NCI-H1694 treated with DMSO at 0.1 percent for 48 hours (cell line): ENCODE data around the gene STX4.

ENCODE experiments used
- DNase-seq: peaks from one replicate; lab custom pipeline; 2025; lab: John Stamatoyannopoulos, UW

The STX4 gene

DNA sequence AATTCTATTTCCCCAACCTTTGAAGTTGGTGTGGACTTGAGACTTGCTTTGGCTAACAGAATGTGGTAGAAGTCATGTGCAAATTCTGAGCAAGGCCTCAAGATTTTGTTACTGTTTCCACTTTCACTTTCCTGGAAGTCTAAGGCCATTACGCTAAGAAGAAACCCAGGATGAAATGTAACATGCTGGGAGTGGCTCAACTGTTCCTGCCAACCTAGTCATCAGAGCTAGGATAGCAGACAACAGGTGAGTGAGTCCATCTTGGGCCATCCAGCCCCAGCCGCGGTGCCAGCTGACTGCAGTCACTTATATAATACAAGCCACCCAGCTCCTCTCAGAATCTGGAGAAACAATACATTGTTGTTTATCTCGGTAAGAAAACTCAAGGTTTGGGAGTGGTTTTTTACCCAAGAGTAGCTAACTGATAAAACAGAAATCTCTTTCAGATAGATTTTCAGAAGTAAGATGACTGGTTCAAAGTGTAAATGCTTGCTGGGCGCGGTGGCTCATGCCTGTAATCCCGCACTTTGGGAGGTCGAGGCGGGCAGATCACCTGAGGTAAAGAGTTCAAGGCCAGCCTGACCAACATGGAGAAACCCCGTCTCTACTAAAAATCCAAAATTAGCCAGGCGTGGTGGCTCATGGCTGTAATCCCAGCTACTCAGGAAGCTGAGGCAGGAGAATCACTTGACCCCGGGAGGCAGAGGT, 10.7 kb upstream of the STX4 start:
- no peak for DNase-seq

DNA sequence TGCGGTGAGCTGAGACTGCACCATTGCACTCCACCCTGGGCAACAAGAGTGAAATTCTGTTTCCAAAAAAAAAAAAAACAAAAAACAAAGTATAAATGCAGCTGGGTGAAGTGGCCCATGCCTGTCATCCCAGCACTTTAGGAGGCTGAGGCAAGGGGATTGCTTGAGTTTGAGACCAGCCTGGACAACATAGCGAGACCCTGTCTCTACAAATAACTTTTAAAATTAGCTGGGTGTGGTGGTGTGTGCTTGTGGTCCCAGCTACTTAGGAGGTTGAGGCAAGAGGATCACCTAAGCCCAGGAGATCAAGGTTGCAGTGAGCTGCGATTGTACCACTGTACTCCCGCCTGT, 10.1 kb upstream of the STX4 start:
- no peak for DNase-seq

DNA sequence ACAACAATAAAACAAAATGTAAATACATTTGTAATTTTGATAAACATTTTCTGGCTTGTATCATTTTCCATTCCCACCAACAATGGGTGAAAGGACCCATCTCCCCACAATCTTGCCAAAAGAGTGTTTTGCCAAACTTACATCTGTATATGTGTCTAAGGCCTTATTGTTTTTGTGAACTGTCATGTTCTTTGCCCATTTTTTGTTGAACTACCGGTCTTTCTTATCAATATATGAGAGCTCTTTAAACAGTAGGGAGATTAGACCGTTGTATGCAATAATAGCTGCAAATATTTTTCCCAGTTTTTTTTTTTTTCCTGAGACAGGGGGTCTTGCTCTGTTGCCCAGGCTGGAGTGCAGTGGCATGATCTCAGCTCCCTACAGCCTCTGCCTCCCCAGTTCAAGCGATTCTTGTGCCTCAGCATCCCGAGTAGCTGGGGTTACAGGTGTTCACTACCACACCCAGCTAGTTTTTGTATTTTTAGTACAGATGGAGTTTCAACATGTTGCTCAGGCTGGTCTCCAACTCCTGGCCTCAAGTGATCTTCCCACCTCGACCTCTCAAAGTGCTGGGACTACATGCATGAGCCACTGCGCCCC, 9.6 kb upstream of the STX4 start:
- no peak for DNase-seq

DNA sequence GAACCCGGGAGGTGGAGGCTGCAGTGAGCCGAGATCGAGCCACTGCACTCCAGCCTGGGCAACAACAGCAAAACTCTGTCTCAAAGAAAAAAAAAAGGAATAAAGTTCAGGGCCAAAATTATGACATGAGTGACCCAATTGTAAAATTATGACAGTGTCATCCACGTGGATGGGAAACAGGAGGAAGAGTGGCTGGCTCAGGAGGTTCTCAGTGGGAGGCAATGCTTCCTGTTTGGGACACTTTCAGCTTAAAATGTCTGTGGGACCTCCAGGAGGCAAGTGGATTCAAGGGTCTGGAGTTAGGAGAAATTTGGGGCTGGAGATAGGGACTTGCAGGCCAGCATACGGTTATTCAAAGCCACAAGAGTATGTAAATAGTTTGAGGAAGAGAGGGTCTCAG, 8.0 kb upstream of the STX4 start:
- DNase-seq, result no peak

DNA sequence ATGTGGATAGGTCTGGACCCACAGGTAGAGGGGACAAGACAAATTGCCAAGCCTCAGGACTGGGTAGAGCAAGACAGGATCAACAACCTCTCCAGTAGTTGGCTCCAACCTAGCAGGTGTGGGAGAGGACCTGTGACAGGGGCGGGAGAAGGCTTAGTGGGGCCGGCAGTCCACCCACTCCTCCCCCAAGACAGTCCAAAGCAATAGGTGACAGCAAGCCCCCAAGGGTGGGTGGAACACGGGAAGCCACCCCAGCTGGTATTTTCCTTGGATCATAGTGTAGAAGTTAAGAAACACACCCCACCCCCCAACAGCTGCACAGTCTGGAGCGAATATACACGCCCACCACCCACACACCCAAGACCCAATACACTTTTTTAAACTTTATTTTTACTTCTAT, 4.1 kb upstream of the STX4 start:
- no peak for DNase-seq

DNA sequence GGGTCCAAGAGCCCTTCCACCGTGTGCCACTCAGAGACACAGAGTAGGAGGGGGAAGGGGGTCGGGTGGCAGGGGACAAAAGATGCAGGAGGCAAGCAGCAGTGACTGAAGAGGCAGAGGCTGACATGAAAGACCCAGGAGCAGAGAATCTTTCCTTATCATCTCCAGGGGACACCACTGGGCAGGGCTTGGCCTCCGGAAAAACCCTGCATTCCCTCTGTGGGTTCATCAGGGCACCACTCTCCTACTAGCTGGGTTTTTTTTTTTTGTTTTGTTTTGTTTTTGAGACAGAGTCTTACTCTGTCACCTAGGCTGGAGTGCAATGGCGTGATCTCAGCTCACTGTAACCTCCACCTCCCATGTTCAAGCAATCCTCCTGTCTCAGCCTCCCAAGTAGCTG, 2.1 kb upstream of the STX4 start:
- no peak for DNase-seq

DNA sequence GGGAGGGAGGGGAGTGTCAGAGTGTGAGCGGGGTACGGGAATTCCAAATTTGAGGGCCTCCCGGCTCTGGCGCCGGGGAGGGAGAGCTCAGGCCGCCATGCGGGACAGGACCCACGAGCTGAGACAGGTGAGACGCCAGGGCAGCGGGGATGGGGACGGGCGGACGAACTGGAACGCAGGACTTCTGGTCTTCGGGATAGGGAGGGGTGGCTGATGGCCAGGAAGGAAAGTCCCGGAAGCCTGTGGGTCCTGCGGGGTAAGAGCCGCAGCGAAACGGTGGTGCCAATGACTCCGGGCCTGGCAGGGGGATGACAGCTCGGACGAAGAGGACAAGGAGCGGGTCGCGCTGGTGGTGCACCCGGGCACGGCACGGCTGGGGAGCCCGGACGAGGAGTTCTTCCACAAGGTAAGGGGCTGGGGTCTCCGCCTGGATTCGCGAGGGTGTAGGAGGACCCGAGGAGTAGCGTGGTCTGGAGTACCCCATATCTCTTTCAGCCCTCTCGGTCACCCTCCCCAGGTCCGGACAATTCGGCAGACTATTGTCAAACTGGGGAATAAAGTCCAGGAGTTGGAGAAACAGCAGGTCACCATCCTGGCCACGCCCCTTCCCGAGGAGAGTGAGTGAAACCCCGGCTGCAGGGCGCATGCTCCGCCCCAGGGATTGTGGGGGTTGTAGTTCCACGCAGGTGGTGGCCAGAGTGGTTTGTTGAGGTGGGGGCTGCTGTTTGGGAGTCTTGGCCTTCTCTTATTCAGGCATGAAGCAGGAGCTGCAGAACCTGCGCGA, 543 bp downstream of the STX4 start:
- peak; percentile 34 for DNase-seq

DNA sequence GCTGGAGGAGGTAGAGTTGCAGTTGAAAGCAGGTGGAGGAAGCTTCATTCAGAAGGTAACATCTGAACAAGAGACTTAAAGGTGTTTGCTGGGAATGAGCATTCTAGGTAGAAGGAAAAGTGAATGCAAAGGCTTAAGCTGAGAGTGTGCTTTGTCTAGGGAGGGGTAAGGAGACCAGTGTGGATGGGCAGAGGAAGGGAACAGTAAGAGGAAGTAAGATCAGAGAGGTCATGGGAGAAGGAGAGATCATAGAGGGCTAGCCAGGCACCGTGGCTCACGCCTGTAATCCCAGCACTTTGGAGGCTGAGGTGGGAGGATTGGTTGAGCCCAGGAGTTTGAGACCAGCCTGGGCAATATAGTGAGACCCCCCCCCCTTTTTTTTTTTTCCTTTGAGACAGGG, 3.3 kb downstream of the STX4 start:
- DNase-seq, result no peak

DNA sequence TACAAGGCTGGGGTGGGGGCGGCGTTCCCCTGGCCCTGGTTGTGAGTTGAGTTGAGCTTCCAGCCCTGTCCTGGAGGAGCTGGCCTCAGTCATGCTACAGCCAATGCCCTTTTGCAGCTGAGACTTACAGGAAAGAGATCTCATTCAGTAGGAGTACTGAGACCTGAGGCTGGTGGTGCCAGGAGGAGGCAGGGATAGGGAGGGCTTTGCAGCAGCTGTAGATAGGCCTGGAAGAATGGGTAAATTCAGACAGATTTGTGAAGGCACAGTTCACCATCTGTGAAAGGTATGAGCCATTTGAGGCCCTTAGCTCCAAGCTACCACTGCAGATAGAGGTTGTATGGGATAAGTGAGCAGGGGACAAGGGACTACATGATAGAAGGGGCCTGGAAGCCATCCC, 5.6 kb downstream of the STX4 start:
- no peak for DNase-seq

DNA sequence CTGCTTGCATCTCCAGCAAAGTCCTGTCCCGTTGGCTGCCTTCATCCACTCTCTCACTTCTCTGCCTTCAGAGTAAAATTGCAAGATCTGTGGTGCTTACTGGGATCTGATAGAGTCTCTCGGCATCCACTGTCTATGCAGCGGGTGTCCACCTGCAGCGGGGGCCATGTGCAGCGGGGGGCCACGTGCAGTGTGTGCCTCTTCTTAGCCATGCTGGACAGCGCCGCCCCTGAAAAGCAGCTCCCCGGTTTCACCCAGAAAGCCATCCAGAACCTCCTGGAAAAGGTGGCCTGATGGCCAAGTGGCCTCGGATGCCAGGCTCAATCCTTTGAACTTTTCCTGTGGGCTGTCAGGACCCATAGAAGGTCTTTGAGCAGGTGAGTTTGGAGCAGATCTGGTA, 9.5 kb downstream of the STX4 start:
- no peak for DNase-seq

DNA sequence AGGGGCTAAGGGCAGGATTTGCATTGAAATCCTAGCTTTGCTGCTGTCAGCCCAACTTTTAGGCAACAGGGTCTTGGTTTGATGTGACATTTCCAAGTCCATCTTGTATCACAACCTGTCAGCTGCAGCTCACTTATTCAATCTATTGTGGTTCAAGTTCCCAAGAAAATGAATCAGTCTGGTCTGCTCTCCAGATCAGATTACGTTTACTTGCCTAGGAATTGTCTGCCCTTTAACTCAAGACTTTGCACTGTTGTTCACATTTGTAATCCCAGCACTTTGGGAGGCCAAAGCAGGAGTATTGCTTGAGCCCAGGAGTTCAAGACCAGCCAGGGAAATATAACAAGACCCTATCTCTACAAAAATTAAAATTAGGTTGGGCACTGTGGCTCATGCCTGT, 10.0 kb downstream of the STX4 start:
- DNase-seq, result no peak

DNA sequence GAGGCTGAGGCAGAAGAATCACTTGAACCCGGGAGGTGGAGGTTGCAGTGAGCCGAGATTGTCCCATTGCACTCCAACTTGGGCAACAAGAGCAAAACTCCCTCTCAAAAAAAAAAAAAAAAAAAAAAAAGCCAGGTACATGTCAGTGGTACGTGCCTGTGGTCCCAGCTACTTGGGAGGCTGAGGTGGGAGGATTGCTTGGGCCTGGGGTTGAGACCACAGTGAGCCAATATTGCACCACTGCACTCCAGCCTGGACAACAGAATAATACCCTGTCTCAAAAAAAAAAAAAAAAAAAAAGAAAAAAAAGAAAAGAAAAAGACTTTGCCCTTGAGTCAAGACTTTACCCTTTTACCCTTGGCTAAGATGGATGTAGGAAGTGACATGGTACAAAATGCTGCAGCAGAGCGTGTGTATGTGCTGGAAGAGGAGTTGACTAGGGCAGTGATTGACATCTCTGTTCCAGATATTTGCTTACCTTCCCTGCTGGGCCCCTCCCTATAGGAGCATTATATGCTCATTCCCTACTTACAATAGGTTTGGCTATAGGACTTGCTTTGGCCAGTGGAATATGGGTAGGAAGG, 10.6 kb downstream of the STX4 start:
- no peak for DNase-seq

DNA sequence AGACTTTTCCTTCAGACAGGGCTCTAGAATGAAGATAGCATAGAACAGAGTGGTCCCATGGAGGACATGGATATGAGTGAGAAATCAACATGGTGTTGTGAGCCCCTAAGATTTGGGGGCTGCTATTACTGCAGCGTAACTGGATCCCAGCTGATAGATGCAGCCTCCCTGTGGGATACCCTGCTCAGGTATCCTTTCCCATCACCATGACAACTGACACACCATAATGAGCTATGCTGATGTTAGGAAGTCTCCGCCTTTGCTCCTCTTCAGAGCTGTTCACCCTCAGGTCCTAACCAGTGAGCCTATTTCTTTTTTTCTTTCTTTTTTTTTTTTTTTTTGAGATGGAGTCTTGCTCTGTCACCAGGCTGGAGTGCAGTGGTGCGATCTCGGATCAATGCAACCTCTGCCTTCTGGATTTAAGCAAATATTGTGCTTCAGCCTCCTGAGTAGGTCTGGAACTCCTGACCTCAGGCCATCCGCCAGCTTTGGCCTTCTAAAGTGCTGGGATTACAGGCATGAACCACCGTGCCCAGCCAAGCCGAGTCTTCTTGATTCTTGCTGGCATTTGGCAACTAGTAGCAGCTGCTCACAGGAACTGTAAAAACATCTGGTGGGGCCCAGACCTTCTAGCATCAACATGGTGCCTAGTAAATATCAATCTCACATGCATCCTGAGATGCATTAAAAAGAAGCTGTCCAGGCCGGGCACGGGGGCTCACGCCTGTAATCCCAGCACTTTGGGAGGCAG, 17.1 kb downstream of the STX4 start:
- DNase-seq, result no peak

DNA sequence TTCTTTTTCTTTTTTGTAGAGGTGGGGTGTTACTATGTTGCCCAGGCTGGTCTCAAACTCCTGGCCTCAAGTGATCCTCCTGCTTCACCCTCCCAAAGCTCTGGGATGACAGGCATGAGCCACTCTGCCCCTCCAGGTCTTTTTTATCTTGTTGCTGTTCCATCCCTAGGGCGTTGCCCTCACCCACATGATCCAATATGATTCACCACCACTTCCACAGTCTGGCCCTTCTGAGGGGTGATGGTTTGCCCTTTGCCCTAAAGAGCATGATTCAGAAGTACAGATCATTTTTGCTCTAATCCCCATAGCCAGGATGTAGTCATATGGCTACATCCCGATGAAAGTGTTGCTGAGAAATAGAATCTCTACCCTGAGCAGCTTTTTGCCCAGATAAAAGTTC, 18.8 kb downstream of the STX4 start:
- no peak for DNase-seq

DNA sequence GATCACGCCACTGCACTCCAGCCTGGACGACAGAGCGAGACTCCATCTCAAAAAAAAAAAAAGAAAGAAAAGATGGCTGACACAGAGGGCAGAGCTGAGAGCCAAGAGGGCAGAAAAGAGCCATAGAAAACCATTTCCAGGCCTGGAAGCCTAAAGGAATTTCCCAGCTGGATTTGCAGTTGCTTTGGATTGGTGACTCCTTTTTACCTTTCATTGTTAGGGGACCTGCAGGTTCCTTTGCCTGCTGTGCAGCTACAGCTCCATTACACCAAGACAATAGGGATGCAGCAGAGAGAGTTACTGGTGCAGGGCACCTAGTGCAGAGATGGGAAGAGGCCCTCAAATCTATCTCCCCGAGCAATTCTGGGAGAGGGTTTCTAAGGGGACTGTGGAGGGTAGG, 22.3 kb downstream of the STX4 start:
- no peak for DNase-seq

DNA sequence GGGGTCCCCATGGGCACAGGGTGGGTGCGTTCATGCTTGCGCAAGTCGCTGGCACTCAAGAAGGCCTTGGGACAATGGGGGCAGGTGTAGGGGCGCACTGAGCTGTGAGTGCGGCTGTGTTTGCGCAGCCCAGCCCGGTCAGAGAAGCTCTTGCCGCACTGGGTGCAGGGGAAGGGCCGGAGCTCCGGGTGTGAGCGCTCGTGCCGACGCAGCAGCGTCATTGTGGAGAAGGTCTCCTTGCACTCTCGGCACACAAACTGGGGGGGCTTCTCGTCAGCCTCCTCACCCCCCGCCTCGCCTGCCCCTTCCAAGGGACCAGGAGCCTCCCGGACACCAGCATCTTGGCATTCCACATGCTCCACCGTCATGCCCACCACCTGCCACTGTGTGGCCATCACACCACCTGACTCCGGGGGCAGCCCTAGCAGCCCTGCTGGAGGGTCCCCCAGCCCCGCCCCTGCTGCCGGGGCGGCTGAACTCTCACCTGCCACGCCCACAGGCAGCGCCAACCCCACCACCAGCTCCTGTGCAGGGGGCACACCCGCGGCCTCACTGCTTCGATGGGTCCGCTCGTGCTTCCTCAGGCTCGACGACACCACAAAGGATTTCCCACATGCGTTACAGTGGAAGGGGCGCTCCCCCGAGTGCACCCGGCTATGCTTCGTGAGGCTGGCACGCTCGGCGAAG, 27.9 kb downstream of the STX4 start:
- no peak for DNase-seq

DNA sequence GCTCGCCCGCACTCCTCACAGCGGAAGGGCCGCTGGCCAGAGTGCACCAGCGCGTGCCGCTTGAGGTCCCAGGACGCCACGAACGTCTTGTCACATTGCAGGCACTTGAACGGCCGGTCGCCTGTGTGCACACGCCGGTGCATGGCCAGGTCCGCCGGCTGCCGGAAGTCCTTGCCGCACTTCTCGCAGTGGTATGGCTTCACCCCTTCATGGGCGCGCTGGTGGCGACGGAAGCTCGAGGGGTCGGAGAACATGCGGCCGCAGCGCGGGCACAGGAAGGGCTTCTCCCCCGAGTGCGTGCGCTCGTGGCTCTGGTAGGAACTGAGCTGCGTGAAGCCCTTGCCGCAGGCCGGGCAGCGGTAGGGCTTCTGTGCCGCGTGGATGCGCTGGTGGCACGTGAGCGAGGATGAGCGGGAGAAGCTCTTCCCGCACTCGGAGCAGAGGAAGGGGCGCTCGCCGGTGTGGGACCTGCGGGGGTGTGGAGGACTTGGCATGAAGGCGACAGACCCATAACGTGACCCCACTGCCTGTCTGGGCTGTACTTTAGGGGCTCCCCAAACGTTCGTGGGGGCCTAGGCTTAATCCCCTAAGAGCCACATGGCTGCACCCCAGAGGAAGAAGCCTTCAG, 28.6 kb downstream of the STX4 start:
- DNase-seq, result no peak

DNA sequence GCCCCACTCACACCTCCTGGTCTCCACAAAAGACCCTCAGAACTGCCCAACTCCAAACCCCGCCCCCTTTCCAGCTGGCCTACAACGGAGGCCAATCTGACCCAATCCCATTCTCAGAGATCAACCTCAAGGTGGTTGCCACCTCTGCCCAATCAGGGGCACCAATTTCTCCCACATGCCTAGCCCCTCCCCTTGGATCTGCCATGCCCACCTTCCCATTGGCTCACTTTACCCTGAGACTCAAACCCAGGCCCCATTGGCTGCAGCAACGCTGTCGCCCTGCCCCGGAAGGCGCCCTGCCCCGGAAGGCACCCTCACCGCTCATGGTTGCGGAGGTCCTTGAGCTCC, 30.1 kb downstream of the STX4 start:
- no peak for DNase-seq

DNA sequence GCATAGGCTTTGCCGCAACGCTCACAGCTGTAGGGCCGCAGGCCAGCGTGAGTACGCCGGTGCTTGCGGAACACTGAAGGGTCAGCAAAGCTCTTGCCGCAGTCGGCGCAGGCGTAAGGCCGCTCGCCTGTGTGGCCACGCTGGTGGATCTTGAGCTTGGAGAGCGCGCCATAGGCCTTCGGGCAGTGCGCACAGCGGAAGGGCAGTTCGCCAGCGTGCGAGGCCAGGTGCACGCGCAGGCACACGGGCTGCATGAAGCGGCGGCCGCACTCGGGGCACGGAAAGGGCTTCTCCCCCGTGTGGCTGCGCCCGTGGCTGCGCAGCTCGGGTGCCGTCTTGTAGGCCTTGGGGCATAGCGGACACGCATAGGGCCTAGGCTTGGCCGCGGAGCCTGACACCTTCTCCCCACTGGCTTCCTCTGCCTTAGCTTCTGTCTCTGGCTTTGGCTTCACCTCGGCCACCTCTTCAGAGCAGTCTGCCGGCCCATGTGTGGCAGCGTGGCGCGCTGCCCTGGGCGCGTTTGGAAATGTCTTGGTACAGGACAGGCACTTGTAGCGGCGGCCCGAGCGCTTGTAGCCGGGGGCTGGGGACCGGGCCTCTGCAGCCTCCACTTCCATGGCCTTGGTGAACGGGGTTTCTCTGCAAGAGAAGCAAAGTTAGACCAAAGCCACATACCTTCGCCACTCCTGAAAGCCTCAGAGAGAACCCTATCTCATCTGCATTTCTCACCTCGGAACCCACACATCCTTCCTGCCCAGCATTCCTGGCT, 30.7 kb downstream of the STX4 start:
- no peak for DNase-seq

DNA sequence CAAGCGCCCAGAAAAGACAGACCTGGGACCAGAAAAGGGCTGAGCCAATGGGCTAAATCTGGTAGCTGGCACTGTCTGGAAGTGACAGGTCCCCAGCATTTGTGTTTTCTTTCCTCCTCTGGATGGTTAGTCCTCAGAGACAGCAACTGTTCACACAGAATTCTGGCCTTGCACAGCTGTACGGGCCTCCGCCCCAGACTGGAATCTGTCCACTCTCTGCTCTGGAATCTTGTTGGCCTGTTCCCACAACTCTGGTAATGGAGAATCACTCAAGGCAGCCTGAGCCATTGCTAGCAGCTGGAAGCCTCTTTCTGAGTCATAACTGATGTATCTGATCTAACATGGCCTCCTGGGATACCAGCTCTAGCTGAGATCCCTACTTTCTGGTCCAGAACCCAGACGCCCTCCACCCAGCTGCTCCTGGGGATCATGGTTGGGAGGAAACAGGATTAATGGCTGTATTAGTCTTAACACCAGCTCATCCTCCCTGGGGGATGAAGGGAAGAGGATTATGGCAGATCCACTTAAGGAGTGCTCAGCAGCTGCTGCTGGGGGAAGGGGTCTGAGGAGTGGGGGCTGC, 31.6 kb downstream of the STX4 start:
- DNase-seq, result no peak
